HEK293 (cell line): ENCODE data around the gene ERICH3.
A peak's percentile ranks its signal among the peaks of the same experiment; 100 is the strongest.

Experiments used
- CTCF ChIA-PET: fragments of 350-600 bp; formaldehyde crosslinking; extraction: SDS; loops from one replicate; lab custom pipeline; 2021; ENCODE audit warnings: antibody characterized with exemption; lab: Yijun Ruan, JAX
- POLR2A ChIA-PET: fragments of 300-600 bp; formaldehyde crosslinking; extraction: SDS; loops from one replicate; lab custom pipeline; 2020; ENCODE audit warnings: antibody characterized with exemption, inconsistent platforms; lab: Yijun Ruan, JAX
- H3K27ac ChIP-seq: fragments of 200-500 bp; sonication (Bioruptor generic); 2 replicates; pipeline ENCODE4 v1.5.1; 2014; ENCODE audit warnings: low read depth, low read length, control low read depth, inconsistent platforms; ENCODE audit errors: extremely low read depth
- H3K36me3 ChIP-seq, 2 experiments: fragments of 200-500 bp in 1 of 2; sonication (Bioruptor generic) in 1 of 2; 1 replicate in 1 of 2; 2 replicates in 1 of 2; pipeline ENCODE4 v1.5.1; 2014 to 2017; ENCODE audit warnings: inconsistent platforms in 2 of 2, low read length in 2 of 2; ENCODE audit not compliant: control insufficient read depth in 2 of 2, insufficient read depth in 1 of 2
- H3K4me1 ChIP-seq: fragments of 200-500 bp; sonication (Bioruptor generic); 2 replicates; pipeline ENCODE4 v1.5.1; 2014; ENCODE audit warnings: mild to moderate bottlenecking, low read length, inconsistent platforms; ENCODE audit not compliant: control insufficient read depth, insufficient read depth
- H3K4me3 ChIP-seq: 2 replicates; pipeline ENCODE4 v1.5.1; 2011; ENCODE audit warnings: low read depth, mild to moderate bottlenecking, control low read depth, low read length, moderate library complexity
- H3K9me3 ChIP-seq: fragments of 200-500 bp; sonication (Bioruptor generic); 2 replicates; pipeline ENCODE4 v1.5.1; 2014; ENCODE audit warnings: low read depth, low read length, inconsistent platforms; ENCODE audit not compliant: control insufficient read depth, insufficient read depth
- GLI4 ChIP-seq: fragments of 450-650 bp; formaldehyde crosslinking; IDR thresholded peaks from 2 replicates; pipeline ENCODE4 v1.5.1; 2016; ENCODE audit warnings: missing biosample characterization, missing genetic modification characterization
- HOXA7 ChIP-seq: sonication (generic); formaldehyde crosslinking; IDR thresholded peaks from 2 replicates; pipeline ENCODE4 v1.8.1; 2022; ENCODE audit warnings: missing genetic modification reagents, borderline replicate concordance
- KLF16 ChIP-seq: fragments of 450-650 bp; formaldehyde crosslinking; IDR thresholded peaks from 2 replicates; pipeline ENCODE4 v1.5.1; 2017; ENCODE audit warnings: missing biosample characterization, missing genetic modification characterization
- KLF8 ChIP-seq: fragments of 450-650 bp; formaldehyde crosslinking; IDR thresholded peaks from 2 replicates; pipeline ENCODE4 v1.5.1; 2016; ENCODE audit warnings: missing biosample characterization, missing genetic modification characterization
- KLF9 ChIP-seq: fragments of 450-650 bp; formaldehyde crosslinking; IDR thresholded peaks from 2 replicates; pipeline ENCODE4 v1.5.1; 2016; ENCODE audit warnings: missing biosample characterization, missing genetic modification characterization, low read depth
- TRIM28 ChIP-seq: IDR thresholded peaks from 2 replicates; pipeline ENCODE4 v1.6.1; 2011; ENCODE audit warnings: low read length, control low read depth, borderline replicate concordance
- ZEB2 ChIP-seq: fragments of 450-650 bp; formaldehyde crosslinking; IDR thresholded peaks from 2 replicates; pipeline ENCODE4 v1.5.1; 2016; ENCODE audit warnings: missing biosample characterization, missing genetic modification characterization
- ZFP3 ChIP-seq: fragments of 450-650 bp; formaldehyde crosslinking; IDR thresholded peaks from 2 replicates; pipeline ENCODE4 v1.5.1; 2016; ENCODE audit warnings: low read depth, missing biosample characterization, missing genetic modification characterization
- ZNF10 ChIP-seq: fragments of 450-650 bp; formaldehyde crosslinking; IDR thresholded peaks from 2 replicates; pipeline ENCODE4 v1.5.1; 2017; ENCODE audit warnings: missing biosample characterization, missing genetic modification characterization
- ZNF132 ChIP-seq: fragments of 450-650 bp; formaldehyde crosslinking; IDR thresholded peaks from 2 replicates; pipeline ENCODE4 v1.5.1; 2017; ENCODE audit warnings: missing biosample characterization, missing genetic modification characterization, borderline replicate concordance
- ZNF23 ChIP-seq: fragments of 450-650 bp; formaldehyde crosslinking; IDR thresholded peaks from 2 replicates; pipeline ENCODE4 v1.5.1; 2016; ENCODE audit warnings: missing biosample characterization, missing genetic modification characterization, borderline replicate concordance
- ZNF24 ChIP-seq: fragments of 450-650 bp; formaldehyde crosslinking; IDR thresholded peaks from 2 replicates; pipeline ENCODE4 v1.5.1; 2016; ENCODE audit warnings: missing biosample characterization, missing genetic modification characterization
- ZNF248 ChIP-seq: fragments of 450-650 bp; formaldehyde crosslinking; IDR thresholded peaks from 2 replicates; pipeline ENCODE4 v1.5.1; 2017; ENCODE audit warnings: missing biosample characterization, missing genetic modification characterization
- ZNF274 ChIP-seq, 2 experiments: fragments of 200-500 bp in 1 of 2; fragments of 450-650 bp in 1 of 2; sonication (Bioruptor generic) in 1 of 2; formaldehyde crosslinking in 1 of 2; IDR thresholded peaks; 2 replicates each; pipeline versions ENCODE4 v1.5.1 to v1.6.1; 2014 to 2016; ENCODE audit warnings: borderline replicate concordance in 1 of 2, inconsistent platforms in 1 of 2, low read length in 1 of 2, missing biosample characterization in 1 of 2, missing genetic modification characterization in 1 of 2
- ZNF37A ChIP-seq: fragments of 450-650 bp; IDR thresholded peaks from 2 replicates; pipeline ENCODE4 v1.5.1; 2018; ENCODE audit warnings: missing biosample characterization, missing genetic modification characterization
- ZNF510 ChIP-seq: fragments of 450-650 bp; formaldehyde crosslinking; IDR thresholded peaks from 2 replicates; pipeline ENCODE4 v1.5.1; 2018; ENCODE audit warnings: mild to moderate bottlenecking, missing genetic modification characterization, missing biosample characterization; ENCODE audit not compliant: insufficient replicate concordance
- ZNF514 ChIP-seq: fragments of 450-650 bp; formaldehyde crosslinking; IDR thresholded peaks from 2 replicates; pipeline ENCODE4 v1.5.1; 2016; ENCODE audit warnings: missing biosample characterization, missing genetic modification characterization
- ZNF530 ChIP-seq: fragments of 450-650 bp; formaldehyde crosslinking; IDR thresholded peaks from 2 replicates; pipeline ENCODE4 v1.5.1; 2016; ENCODE audit warnings: low read depth, missing biosample characterization, missing genetic modification characterization
- ZNF544 ChIP-seq: fragments of 450-650 bp; formaldehyde crosslinking; IDR thresholded peaks from 2 replicates; pipeline ENCODE4 v1.5.0; 2017; ENCODE audit warnings: missing biosample characterization, missing genetic modification characterization
- ZNF548 ChIP-seq: fragments of 450-650 bp; formaldehyde crosslinking; IDR thresholded peaks from 2 replicates; pipeline ENCODE4 v1.5.1; 2016; ENCODE audit warnings: missing biosample characterization, missing genetic modification characterization
- ZNF610 ChIP-seq: fragments of 450-650 bp; formaldehyde crosslinking; IDR thresholded peaks from 2 replicates; pipeline ENCODE4 v1.5.1; 2016; ENCODE audit warnings: missing biosample characterization, missing genetic modification characterization, borderline replicate concordance
- ZNF654 ChIP-seq: fragments of 450-650 bp; formaldehyde crosslinking; IDR thresholded peaks from 2 replicates; pipeline ENCODE4 v1.5.1; 2016; ENCODE audit warnings: low read depth, missing biosample characterization, missing genetic modification characterization
- TF ChIP-seq, protein P1 (sequence below): fragments of 450-650 bp; IDR thresholded peaks from 2 replicates; pipeline ENCODE4 v1.5.1; 2018; ENCODE audit warnings: missing biosample characterization, mild to moderate bottlenecking, missing genetic modification characterization

Gene ERICH3

GRCh38 chr1:74713849-74714248 lies 40.3 kb upstream of the ERICH3 start:
- Histone ChIP-seq H3K27ac (no peak overlapping the region), H3K36me3 (peaks cover 0 to 44% of the 10 kb centered on the region in 2 experiments; a peak in 1 of 3 replicates), H3K4me3 (no peak overlapping the region)
- POLR2A ChIA-PET = no interaction called here
- no peak for TF ChIP-seq ZNF274 (IDR thresholded peaks at IDR 0.05; ENCODE audit: low read length)
- no peak for TF ChIP-seq ZNF274 (tag by site-specific recombination; IDR thresholded peaks at IDR 0.05; ENCODE audit: borderline replicate concordance)
- TF ChIP-seq ZNF510 (tag by site-specific recombination) = no peak
- TF ChIP-seq, all 188 proteins: peak for 0
- H3K9me3 ChIP-seq = no peaks in the 10 kb centered on the region
- H3K4me1 ChIP-seq = no peaks in the 10 kb centered on the region
- CTCF ChIA-PET = interaction anchor here (0.8 to 1.5 kb wide), 2 partner anchors 24 to 491 kb away, joined by 3 to 5 read pairs; no protein-coding TSS in a partner anchor

- ChIA-PET POLR2A (no interaction called here), CTCF (interaction anchor here (0.8 to 1.5 kb wide), 2 partner anchors 10 to 23 kb away, joined by 3 to 5 read pairs; no protein-coding TSS in a partner anchor)
- H3K4me1 ChIP-seq = no peaks in the 10 kb centered on the region
- no peak overlapping the region for H3K4me3 ChIP-seq
- no peaks in the 10 kb centered on the region for H3K9me3 ChIP-seq
- H3K27ac ChIP-seq = no peak overlapping the region
- no peak for TF ChIP-seq ZNF248 (tag by site-specific recombination)
- TF ChIP-seq ZEB2 (tag by site-specific recombination) = no peak
- no peak for TF ChIP-seq ZFP3 (tag by site-specific recombination)
- no peak for TF ChIP-seq ZNF514 (tag by site-specific recombination)
- peaks cover 0 to 34% of the 10 kb centered on the region in 2 experiments; a peak in 1 of 3 replicates for H3K36me3 ChIP-seq
Observed at GRCh38 chr1:74712881-74713280, 39.3 kb upstream of the ERICH3 start.

- Histone ChIP-seq H3K36me3 (peaks cover 5 to 28% of the 10 kb centered on the region in 2 experiments; a peak in 2 of 3 replicates), H3K4me1 (no peaks in the 10 kb centered on the region), H3K27ac (no peak overlapping the region), H3K4me3 (no peak overlapping the region), H3K9me3 (no peaks in the 10 kb centered on the region)
- ChIA-PET POLR2A (no interaction called here), CTCF (interaction anchor here (6.0 kb wide), 1 partner anchor 13 kb away, joined by 32 read pairs; no protein-coding TSS in a partner anchor)
- no peak for TF ChIP-seq ZNF530 (tag by site-specific recombination)
- peak; percentile 58; the same call in 1 of the 2 replicates for TF ChIP-seq ZNF10
- TF ChIP-seq GLI4 (tag by site-specific recombination) = no peak
- TF ChIP-seq HOXA7 (CRISPR knock-in tag) = no peak
Observed at GRCh38 chr1:74703386-74704182, 30.0 kb upstream of the ERICH3 start.

GRCh38 chr1:74699331-74699730 lies 25.7 kb upstream of the ERICH3 start:
- ChIA-PET POLR2A (no interaction called here), CTCF (no interaction called here)
- Histone ChIP-seq H3K27ac (no peak overlapping the region), H3K4me3 (no peak overlapping the region), H3K4me1 (no peaks in the 10 kb centered on the region), H3K9me3 (no peaks in the 10 kb centered on the region), H3K36me3 (peaks cover 0 to 10% of the 10 kb centered on the region in 2 experiments; a peak in 1 of 3 replicates)
- no peak for TF ChIP-seq ZNF132
- TF ChIP-seq KLF9 (tag by site-specific recombination) = no peak
- no peak for TF ChIP-seq TRIM28
- no peak for TF ChIP-seq ZNF37A (tag by site-specific recombination)
- no peak for TF ChIP-seq HOXA7 (CRISPR knock-in tag)
- TF ChIP-seq ZNF23 (tag by site-specific recombination) = no peak
- no peak for TF ChIP-seq KLF16 (tag by site-specific recombination)
- no peak for TF ChIP-seq ZNF654
- TF ChIP-seq KLF8 = no peak
- TF ChIP-seq ZNF24 (tag by site-specific recombination) = no peak
- no peak for TF ChIP-seq ZNF544
- TF ChIP-seq ZNF610 (tag by site-specific recombination) = no peak
- TF ChIP-seq, protein P1, sequence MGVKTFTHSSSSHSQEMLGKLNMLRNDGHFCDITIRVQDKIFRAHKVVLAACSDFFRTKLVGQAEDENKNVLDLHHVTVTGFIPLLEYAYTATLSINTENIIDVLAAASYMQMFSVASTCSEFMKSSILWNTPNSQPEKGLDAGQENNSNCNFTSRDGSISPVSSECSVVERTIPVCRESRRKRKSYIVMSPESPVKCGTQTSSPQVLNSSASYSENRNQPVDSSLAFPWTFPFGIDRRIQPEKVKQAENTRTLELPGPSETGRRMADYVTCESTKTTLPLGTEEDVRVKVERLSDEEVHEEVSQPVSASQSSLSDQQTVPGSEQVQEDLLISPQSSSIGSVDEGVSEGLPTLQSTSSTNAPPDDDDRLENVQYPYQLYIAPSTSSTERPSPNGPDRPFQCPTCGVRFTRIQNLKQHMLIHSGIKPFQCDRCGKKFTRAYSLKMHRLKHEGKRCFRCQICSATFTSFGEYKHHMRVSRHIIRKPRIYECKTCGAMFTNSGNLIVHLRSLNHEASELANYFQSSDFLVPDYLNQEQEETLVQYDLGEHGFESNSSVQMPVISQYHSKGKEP (tag by site-specific recombination) = no peak
- no peak for TF ChIP-seq ZNF548
